ENCODE results near the gene PUS3.

PUS3 gene

GRCh38 chr11:125949271-125950177 is 46.5 kb upstream of the PUS3 start:
- DNase-seq (ENCODE audit: low read depth), result no peak
- H3K4me3 ChIP-seq (ENCODE audit: low read depth, low read length), result no peak overlapping the region
- no peak for TF ChIP-seq CTCF (IDR thresholded peaks at IDR 0.05; ENCODE audit: control insufficient read depth, extremely low read depth, insufficient read depth)

- no peak for TF ChIP-seq CTCF (IDR thresholded peaks at IDR 0.05; ENCODE audit: control insufficient read depth, extremely low read depth, insufficient read depth)
- no peak for DNase-seq (ENCODE audit: low read depth)
Observed at GRCh38 chr11:125948278-125949051, 45.5 kb upstream of the PUS3 start.

GRCh38 chr11:125947419-125948277 is 44.6 kb upstream of the PUS3 start:
- no peak overlapping the region for H3K4me3 ChIP-seq (ENCODE audit: low read depth, low read length)
- no peak for DNase-seq (ENCODE audit: low read depth)
- no peak for TF ChIP-seq CTCF (IDR thresholded peaks at IDR 0.05; ENCODE audit: control insufficient read depth, extremely low read depth, insufficient read depth)

More at GRCh38 chr11:125948278-125949051, 45.5 kb upstream of the PUS3 start:
- H3K4me3 ChIP-seq (ENCODE audit: low read depth, low read length), result no peak overlapping the region

GRCh38 chr11:125946712-125947418 is 43.9 kb upstream of the PUS3 start:
- DNase-seq (ENCODE audit: low read depth), result no peak
- no peak for TF ChIP-seq CTCF (IDR thresholded peaks at IDR 0.05; ENCODE audit: control insufficient read depth, extremely low read depth, insufficient read depth)
- H3K4me3 ChIP-seq (ENCODE audit: low read depth, low read length), result no peak overlapping the region

GRCh38 chr11:125945797-125946520 is 43.0 kb upstream of the PUS3 start, which contains the start of gene VSIG10L2:
VSIG10L2 (plus strand) TSS chr11:125946044; CDS start chr11:125946056, 12 bp downstream.
- DNase-seq (ENCODE audit: low read depth), result no peak
- H3K4me3 ChIP-seq (ENCODE audit: low read depth, low read length), result no peak within 1 kb of the TSS
- TF ChIP-seq CTCF (IDR thresholded peaks at IDR 0.05; ENCODE audit: control insufficient read depth, extremely low read depth, insufficient read depth), result no peak

All from LNCaP clone FGC (cell line).